Measurements from ENCODE around the gene TC2N. TPM values are rescaled to one million over a fixed set of nuclear protein-coding genes. Genes with fewer than 3 reads are reported as not detected.

The TC2N gene
- total and polyA plus RNA-seq, 9 of the 15 experiments (the other 6 are each of a cell fraction or from before 2014, with no cell fraction given): 2.0 to 12.5 (median 7.3) TPM

GRCh38 chr14:91882369-91882768, 15.0 kb upstream of the TC2N start:
- in situ Hi-C loops (cut with MboI) (no loop called here), intact Hi-C loops (cut with micrococcal nuclease) (no loop called here)
- TF ChIP-seq, protein P1, sequence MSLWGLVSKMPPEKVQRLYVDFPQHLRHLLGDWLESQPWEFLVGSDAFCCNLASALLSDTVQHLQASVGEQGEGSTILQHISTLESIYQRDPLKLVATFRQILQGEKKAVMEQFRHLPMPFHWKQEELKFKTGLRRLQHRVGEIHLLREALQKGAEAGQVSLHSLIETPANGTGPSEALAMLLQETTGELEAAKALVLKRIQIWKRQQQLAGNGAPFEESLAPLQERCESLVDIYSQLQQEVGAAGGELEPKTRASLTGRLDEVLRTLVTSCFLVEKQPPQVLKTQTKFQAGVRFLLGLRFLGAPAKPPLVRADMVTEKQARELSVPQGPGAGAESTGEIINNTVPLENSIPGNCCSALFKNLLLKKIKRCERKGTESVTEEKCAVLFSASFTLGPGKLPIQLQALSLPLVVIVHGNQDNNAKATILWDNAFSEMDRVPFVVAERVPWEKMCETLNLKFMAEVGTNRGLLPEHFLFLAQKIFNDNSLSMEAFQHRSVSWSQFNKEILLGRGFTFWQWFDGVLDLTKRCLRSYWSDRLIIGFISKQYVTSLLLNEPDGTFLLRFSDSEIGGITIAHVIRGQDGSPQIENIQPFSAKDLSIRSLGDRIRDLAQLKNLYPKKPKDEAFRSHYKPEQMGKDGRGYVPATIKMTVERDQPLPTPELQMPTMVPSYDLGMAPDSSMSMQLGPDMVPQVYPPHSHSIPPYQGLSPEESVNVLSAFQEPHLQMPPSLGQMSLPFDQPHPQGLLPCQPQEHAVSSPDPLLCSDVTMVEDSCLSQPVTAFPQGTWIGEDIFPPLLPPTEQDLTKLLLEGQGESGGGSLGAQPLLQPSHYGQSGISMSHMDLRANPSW (CRISPR knock-in tag; IDR thresholded peaks at IDR 0.05): no peak
- no peak for TF ChIP-seq NCOA4 (IDR thresholded peaks at IDR 0.05; ENCODE audit: partially characterized antibody)
- TF ChIP-seq DEAF1 (CRISPR knock-in tag; IDR thresholded peaks at IDR 0.05): no peak
- no peak for TF ChIP-seq NCOA6 (IDR thresholded peaks at IDR 0.05)
- TF ChIP-seq ZNF57 (CRISPR knock-in tag; IDR thresholded peaks at IDR 0.05): no peak
- no peak for TF ChIP-seq HNRNPLL (IDR thresholded peaks at IDR 0.05; ENCODE audit: low read depth, low read length, poor library complexity, severe bottlenecking)
- TF ChIP-seq TRIM28 (IDR thresholded peaks at IDR 0.05): no peak
- TF ChIP-seq, protein P2, sequence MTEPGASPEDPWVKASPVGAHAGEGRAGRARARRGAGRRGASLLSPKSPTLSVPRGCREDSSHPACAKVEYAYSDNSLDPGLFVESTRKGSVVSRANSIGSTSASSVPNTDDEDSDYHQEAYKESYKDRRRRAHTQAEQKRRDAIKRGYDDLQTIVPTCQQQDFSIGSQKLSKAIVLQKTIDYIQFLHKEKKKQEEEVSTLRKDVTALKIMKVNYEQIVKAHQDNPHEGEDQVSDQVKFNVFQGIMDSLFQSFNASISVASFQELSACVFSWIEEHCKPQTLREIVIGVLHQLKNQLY (CRISPR knock-in tag; conservative IDR thresholded peaks at IDR 0.05): no peak
- ChIA-PET POLR2A (interaction anchor here (1.1 kb wide), 1 partner anchor 417 kb away, joined by 4 read pairs; no protein-coding TSS in a partner anchor), CTCF (ENCODE audit: low intra/inter-chr PET ratio) (no interaction called here)
- WGBS (ENCODE audit: insufficient coverage, low coverage, missing lambda C conversion rate): 15% methylated on average over 3 of the region's 5 CpGs
- no peak overlapping the region for H3K27ac ChIP-seq (ENCODE audit: extremely low read depth, low read depth, low read length)
- no peaks in the 10 kb centered on the region for H3K36me3 ChIP-seq (ENCODE audit: control insufficient read depth, insufficient read depth, low read length)
- no peak overlapping the region for H2AFZ ChIP-seq (ENCODE audit: low read depth, low read length)
- FAIRE-seq (no peak), ATAC-seq (no peak), DNase-seq (ENCODE audit: extremely low read depth in 1 of 4, low spot score in 3 of 4) (no peak)
- H3K4me3 ChIP-seq: no peak overlapping the region
- H3K4me1 ChIP-seq (replicated peaks in 1 of 2; ENCODE audit: control insufficient read depth in 2 of 2, insufficient read depth in 2 of 2, low read length in 2 of 2): no peaks in the 10 kb centered on the region; a peak in 2 of 5 replicates
- H4K20me1 ChIP-seq (replicated peaks; ENCODE audit: control insufficient read depth, insufficient read depth, low read length): no peaks in the 10 kb centered on the region
- no TSS peak for BruUV-seq (replicated peaks)
- H3K9me1 ChIP-seq (ENCODE audit: control insufficient read depth, insufficient read depth, low read length): no peaks in the 10 kb centered on the region
- no peaks in the 10 kb centered on the region for H3K9me3 ChIP-seq (replicated peaks; ENCODE audit: control insufficient read depth, insufficient read depth, low read depth, low read length)
- no peaks in the 10 kb centered on the region for H3K79me2 ChIP-seq (ENCODE audit: control insufficient read depth, insufficient read depth, low read length)
- no peak overlapping the region for H3K4me2 ChIP-seq (ENCODE audit: insufficient read depth, low read length)
- peaks cover 0 to 11% of the 10 kb centered on the region in 2 experiments; a peak in 1 of 5 replicates for H3K27me3 ChIP-seq (ENCODE audit: control insufficient read depth in 2 of 2, insufficient read depth in 2 of 2, low read length in 2 of 2)
- no peak overlapping the region for H3K9ac ChIP-seq (ENCODE audit: insufficient read depth in 1 of 2, low read depth in 2 of 2, low read length in 2 of 2)
